OCI-LY3 (cell line): Measurements from ENCODE around the gene ZNF496.
"Not testable (repeated sequence)": the region's sequence is repeated elsewhere in the genome, so short reads cannot be mapped to it uniquely, and the experiment has no call there.

Experiments
- H2AFZ ChIP-seq: fragments of 200-600, 300-600 bp; shearing (Covaris generic); 2 replicates; pipeline ENCODE4 v1.6.0; 2014; ENCODE audit warnings: antibody characterized with exemption, low read depth, low read length
- H3K27ac ChIP-seq: fragments of 200-600, 300-600 bp; sonication (generic); 2 replicates; pipeline ENCODE4 v1.5.1; 2014; ENCODE audit warnings: mild to moderate bottlenecking, low read length, moderate library complexity, mixed read lengths
- H3K27me3 ChIP-seq: fragments of 200-600, 300-600 bp; sonication (generic); 2 replicates; pipeline ENCODE4 v1.6.1; 2014; ENCODE audit warnings: low read depth, low read length, mixed read lengths
- H3K36me3 ChIP-seq: fragments of 200-600, 300-600 bp; sonication (generic); replicated peaks from 2 replicates; pipeline ENCODE3; 2014; ENCODE audit warnings: low read depth, low read length, mixed read lengths
- H3K4me1 ChIP-seq: fragments of 300-600, 200-600 bp; sonication (generic); 2 replicates; pipeline ENCODE4 v1.6.1; 2014; ENCODE audit warnings: low read length, mixed read lengths
- H3K4me2 ChIP-seq: fragments of 200-600, 300-600 bp; sonication (generic); 2 replicates; pipeline ENCODE4 v1.6.1; 2014; ENCODE audit warnings: low read length, mixed read lengths
- H3K4me3 ChIP-seq: fragments of 300-600, 200-600 bp; sonication (generic); 2 replicates; pipeline ENCODE4 v1.5.1; 2014; ENCODE audit warnings: antibody characterized with exemption, mild to moderate bottlenecking, low read length, moderate library complexity
- H3K79me2 ChIP-seq: fragments of 300-600, 200-600 bp; shearing (Covaris generic); 2 replicates; pipeline ENCODE4 v1.6.1; 2014; ENCODE audit warnings: mild to moderate bottlenecking, low read length, mixed read lengths
- H3K9ac ChIP-seq: fragments of 300-600, 200-600 bp; shearing (Covaris generic); 2 replicates; pipeline ENCODE4 v1.6.0; 2014; ENCODE audit warnings: mild to moderate bottlenecking, low read length, moderate library complexity
- H3K9me3 ChIP-seq: fragments of 200-600, 300-600 bp; shearing (Covaris generic); 2 replicates; pipeline ENCODE4 v1.6.1; 2014; ENCODE audit warnings: low read length, mixed read lengths; ENCODE audit not compliant: insufficient read depth
- H4K20me1 ChIP-seq: fragments of 200-600, 300-600 bp; sonication (generic); 2 replicates; pipeline ENCODE4 v1.6.1; 2016; ENCODE audit warnings: low read length, mixed read lengths; ENCODE audit not compliant: insufficient read depth
- EZH2phosphoT487 ChIP-seq: fragments of 200-600 bp; shearing (Covaris generic); IDR thresholded peaks from 2 replicates; pipeline ENCODE4 v1.6.1; 2018; ENCODE audit warnings: antibody characterized with exemption, mixed run types, low read depth
- TF ChIP-seq, protein P1 (sequence below): fragments of 200-600, 300-600 bp; sonication (generic); IDR thresholded peaks from 2 replicates; pipeline ENCODE4 v1.5.1; 2014; ENCODE audit warnings: antibody characterized with exemption, low read length, low read depth

Gene ZNF496

DNA sequence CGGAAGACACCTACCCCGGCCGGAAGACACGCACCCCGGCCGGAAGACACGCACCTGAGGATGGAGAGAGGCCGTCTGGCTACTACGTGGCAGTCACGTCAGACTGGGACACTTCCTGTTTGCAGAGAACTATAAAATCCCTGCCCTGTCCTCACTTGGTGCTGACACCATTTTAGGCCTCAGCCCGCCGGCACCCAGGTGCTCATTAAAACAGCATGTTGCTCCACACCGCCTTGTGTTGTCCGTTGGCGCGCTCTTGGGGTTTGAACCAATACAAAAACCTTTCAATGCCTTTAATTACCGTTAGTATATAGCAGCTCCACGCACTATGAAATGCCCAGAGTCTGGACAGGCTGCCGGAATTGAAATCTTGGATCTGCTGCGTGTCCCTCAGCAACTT is 41.1 kb downstream of the ZNF496 start:
- Histone ChIP-seq H3K4me2 (no peak overlapping the region), H3K9me3 (no peaks in the 10 kb centered on the region), H3K4me3 (no peak overlapping the region), H3K9ac (no peak overlapping the region), H3K36me3 (no peaks in the 10 kb centered on the region), H2AFZ (no peak overlapping the region), H3K79me2 (no peaks in the 10 kb centered on the region), H3K27me3 (no peaks in the 10 kb centered on the region), H3K27ac (no peak overlapping the region), H3K4me1 (no peaks in the 10 kb centered on the region), H4K20me1 (no peaks in the 10 kb centered on the region)
- TF ChIP-seq EZH2phosphoT487 = no peak
- TF ChIP-seq, protein P1, sequence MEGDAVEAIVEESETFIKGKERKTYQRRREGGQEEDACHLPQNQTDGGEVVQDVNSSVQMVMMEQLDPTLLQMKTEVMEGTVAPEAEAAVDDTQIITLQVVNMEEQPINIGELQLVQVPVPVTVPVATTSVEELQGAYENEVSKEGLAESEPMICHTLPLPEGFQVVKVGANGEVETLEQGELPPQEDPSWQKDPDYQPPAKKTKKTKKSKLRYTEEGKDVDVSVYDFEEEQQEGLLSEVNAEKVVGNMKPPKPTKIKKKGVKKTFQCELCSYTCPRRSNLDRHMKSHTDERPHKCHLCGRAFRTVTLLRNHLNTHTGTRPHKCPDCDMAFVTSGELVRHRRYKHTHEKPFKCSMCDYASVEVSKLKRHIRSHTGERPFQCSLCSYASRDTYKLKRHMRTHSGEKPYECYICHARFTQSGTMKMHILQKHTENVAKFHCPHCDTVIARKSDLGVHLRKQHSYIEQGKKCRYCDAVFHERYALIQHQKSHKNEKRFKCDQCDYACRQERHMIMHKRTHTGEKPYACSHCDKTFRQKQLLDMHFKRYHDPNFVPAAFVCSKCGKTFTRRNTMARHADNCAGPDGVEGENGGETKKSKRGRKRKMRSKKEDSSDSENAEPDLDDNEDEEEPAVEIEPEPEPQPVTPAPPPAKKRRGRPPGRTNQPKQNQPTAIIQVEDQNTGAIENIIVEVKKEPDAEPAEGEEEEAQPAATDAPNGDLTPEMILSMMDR = no peak

GRCh38 chr1:247289274-247289892 is 42.3 kb downstream of the ZNF496 start:
- H2AFZ ChIP-seq, H3K9ac ChIP-seq: not testable (repeated sequence)

GRCh38 chr1:247288341-247288740 is 43.3 kb downstream of the ZNF496 start:
- Histone ChIP-seq H3K9me3 (no peaks in the 10 kb centered on the region), H2AFZ (no peak overlapping the region), H3K4me2 (no peak overlapping the region), H3K79me2 (no peaks in the 10 kb centered on the region), H4K20me1 (no peaks in the 10 kb centered on the region), H3K27me3 (no peaks in the 10 kb centered on the region), H3K27ac (no peak overlapping the region), H3K4me1 (no peaks in the 10 kb centered on the region), H3K9ac (no peak overlapping the region), H3K4me3 (no peak overlapping the region), H3K36me3 (no peaks in the 10 kb centered on the region)
- TF ChIP-seq, protein P1 = no peak
- no peak for TF ChIP-seq EZH2phosphoT487

More at GRCh38 chr1:247289274-247289892, 42.3 kb downstream of the ZNF496 start:
- not testable (repeated sequence) for H4K20me1 ChIP-seq, H3K36me3 ChIP-seq, H3K9me3 ChIP-seq, H3K27me3 ChIP-seq, H3K27ac ChIP-seq, H3K79me2 ChIP-seq, H3K4me3 ChIP-seq, H3K4me2 ChIP-seq, H3K4me1 ChIP-seq

DNA sequence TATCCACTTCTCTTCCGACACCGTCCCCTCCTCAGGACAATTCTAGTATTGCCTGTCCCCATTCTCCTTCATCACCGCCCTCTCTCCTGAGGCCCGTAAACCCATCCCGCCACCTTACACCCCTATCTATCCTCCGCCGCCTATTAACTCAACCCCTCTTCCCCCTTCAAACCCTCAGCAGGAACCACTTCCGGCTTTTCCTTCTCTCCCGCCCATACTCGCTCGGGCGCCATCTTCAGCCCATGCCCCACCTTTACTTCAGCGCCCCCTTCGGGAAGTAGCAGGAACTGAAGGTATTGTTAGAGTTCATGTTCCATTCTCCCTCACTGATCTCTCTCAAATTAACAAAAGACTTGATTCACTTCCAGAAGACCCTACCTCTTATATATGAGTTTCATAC is 44.2 kb downstream of the ZNF496 start:
- Histone ChIP-seq H3K4me3 (no peak overlapping the region), H4K20me1 (no peaks in the 10 kb centered on the region), H3K27me3 (no peaks in the 10 kb centered on the region), H3K79me2 (no peaks in the 10 kb centered on the region), H3K36me3 (no peaks in the 10 kb centered on the region), H2AFZ (no peak overlapping the region), H3K4me1 (no peaks in the 10 kb centered on the region), H3K9ac (no peak overlapping the region), H3K27ac (no peak overlapping the region), H3K4me2 (no peak overlapping the region), H3K9me3 (no peaks in the 10 kb centered on the region)
- TF ChIP-seq EZH2phosphoT487 = no peak
- TF ChIP-seq, protein P1 = peak; percentile 21; the same call in 1 of the 2 replicates
